ENCODE results near the gene ARHGEF38.

DNA sequence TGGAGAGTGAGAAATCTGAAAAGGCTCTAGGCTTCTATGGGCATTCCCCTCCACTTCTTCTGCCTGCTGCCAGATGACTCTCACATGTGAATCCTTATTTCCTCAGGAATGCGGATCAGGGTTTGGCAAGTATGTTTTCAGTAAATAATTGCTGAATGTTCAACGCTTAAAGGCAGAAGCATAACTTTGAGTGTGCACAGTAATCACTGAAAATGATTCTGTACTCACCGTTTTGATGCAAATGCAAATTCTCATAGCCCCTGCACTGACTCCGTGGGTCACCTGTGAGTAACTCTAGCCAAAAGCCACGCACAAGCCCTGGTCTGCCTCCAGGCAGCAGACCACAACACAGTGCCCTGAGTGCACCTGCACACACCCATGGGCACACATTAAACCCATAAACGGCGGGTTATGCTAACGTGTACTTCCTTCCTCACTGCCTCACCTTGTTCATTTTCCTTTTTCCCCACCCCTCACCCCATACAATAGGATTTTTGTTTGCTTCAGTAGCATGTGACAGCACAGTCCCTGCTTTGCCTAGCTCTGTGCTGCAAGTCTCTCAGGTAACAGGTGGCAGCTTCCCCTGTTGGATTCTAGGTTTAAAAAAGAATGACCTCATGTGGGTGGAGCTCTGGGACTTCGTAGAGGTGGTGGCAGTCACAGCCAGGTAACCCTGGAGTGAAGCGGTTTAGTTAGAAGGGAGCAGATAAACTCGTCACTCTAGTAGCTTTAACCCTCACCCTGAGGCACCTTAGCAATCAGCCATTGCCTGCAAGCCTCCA lies at the start of gene ARHGEF38:
- TF ChIP-seq, protein P1, sequence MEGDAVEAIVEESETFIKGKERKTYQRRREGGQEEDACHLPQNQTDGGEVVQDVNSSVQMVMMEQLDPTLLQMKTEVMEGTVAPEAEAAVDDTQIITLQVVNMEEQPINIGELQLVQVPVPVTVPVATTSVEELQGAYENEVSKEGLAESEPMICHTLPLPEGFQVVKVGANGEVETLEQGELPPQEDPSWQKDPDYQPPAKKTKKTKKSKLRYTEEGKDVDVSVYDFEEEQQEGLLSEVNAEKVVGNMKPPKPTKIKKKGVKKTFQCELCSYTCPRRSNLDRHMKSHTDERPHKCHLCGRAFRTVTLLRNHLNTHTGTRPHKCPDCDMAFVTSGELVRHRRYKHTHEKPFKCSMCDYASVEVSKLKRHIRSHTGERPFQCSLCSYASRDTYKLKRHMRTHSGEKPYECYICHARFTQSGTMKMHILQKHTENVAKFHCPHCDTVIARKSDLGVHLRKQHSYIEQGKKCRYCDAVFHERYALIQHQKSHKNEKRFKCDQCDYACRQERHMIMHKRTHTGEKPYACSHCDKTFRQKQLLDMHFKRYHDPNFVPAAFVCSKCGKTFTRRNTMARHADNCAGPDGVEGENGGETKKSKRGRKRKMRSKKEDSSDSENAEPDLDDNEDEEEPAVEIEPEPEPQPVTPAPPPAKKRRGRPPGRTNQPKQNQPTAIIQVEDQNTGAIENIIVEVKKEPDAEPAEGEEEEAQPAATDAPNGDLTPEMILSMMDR (IDR thresholded peaks at IDR 0.05), result no peak
- no peak for TF ChIP-seq POLR2A (IDR thresholded peaks at IDR 0.05)

Measured in uterus (tissue), 2 donors.